Embryonic facial prominence (tissue), 1 donor: ENCODE measurements around the gene GALNT11.
"Not testable (repeated sequence)": the region's sequence is repeated elsewhere in the genome, so short reads cannot be mapped to it uniquely, and the experiment has no call there.

Experiments
- DNase-seq: peaks from one replicate; pipeline ENCODE4 v3.0.0-alpha.2; 2016; ENCODE audit errors: extremely low spot score

GALNT11 gene

DNA sequence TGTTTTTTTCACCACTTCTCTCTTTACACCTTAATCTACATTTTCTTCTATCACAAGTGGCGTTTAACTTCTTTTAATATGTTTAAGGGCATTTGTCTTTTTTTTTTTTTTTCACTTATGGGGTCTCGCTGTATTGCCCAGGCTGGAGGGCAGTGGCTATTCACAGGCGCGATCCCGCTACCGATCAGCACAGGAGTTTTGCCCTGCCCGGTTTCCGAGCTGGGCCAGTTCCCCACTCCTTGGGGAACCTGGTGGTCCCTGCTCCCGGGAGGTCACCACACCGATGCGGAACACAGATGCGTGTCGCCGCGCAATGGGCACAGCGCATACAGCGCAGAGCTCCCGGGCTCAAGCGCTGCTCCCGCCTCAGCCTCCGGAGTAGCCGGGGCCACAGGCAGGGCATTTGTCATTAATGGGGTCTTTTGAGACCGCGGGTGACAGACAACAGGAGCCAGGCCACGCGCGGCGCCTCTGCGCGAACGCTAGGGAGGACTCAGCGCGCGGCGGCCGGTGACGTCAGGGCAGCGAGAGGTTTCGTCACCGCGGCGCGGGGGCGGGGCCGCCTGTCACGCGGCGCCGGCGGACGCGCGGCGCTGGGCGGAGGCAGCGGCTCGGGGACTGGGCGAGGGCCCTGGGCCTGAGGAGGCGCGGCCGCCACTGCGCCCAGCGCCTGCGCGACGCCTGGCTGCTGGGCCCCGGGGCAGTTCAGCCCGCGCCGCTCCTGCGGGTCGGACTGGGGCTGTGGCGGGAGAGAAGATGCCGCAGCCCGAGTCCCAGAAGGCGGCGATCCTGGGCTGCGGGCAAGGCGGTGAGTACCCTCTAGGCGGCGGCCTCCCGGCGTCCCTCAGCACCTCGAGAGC, at the start of gene GALNT11:
Gene GALNT11, plus strand, starts transcription at position 598 of the 860 bp plus-strand sequence. CDS start 68,554 bp downstream, outside the sequence.
- DNase-seq: peak; percentile 59

DNA sequence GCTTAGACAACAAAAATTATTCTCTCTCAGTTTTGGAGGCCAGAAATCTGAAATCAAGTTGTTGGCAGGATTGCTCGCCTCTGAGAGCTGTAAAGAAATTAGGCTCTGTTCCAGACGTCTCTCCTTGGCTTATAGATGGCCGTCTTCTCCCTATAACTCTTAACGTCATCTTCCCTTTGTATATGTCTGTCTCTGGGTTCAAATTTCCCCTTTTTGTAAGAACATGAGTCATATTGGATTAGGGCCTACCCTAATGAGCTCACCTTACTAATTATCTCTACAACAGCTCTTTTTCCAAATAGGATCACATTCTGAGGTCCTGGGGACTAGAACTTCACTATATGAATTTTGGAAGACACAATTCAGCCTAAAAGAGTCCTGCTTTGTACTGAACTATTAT, 46.9 kb upstream of the GALNT11 start:
- no peak for DNase-seq

- DNase-seq: no peak
Measured at GRCh38 chr7:151981223-151981622, 44.3 kb upstream of the GALNT11 start.

- DNase-seq: no peak
Measured at GRCh38 chr7:151982806-151983205, 42.7 kb upstream of the GALNT11 start.

- no peak for DNase-seq
Measured at GRCh38 chr7:151984612-151985011, 40.9 kb upstream of the GALNT11 start.

DNA sequence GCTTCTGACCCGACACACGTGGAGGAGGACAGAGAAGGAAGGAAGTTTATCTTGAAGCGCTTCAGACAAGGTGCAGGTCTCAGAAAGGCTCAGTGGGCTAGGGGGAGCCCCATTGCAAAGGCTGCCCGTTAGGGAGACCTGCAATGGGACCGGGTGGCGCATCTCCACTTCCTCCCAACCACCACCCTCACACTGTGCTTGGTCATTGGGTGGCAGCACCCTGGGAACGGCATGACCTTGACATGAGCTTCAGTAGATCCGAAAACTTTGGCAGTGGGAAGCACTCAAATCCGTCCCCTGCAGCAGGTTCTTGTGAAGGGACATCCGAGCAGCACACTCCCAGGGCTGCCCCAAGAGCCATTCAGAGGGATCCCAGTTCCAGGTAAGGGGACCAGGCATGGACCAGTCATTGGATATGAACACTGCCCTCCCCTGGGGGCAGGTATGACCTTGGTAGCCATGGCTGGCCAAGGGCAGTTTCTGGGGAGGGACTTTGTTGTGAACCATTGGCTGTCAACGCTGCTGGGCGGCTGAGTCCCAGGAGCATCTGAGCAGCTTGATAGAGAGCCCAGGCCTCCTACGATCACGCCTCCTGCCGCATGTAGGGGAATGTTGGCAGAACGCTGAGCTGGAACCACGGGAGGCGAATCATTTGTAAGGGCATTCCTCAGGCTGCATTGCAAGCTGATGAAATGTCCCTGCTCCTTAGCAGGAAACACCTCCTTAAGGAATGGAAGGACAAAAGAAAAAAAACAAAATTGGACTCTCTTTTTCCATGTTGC, 37.5 kb upstream of the GALNT11 start:
- DNase-seq: no peak

GRCh38 chr7:151992375-151992774, 33.1 kb upstream of the GALNT11 start:
- DNase-seq: no peak

- no peak for DNase-seq
Measured at GRCh38 chr7:151993977-151994676, 31.3 kb upstream of the GALNT11 start.

DNA sequence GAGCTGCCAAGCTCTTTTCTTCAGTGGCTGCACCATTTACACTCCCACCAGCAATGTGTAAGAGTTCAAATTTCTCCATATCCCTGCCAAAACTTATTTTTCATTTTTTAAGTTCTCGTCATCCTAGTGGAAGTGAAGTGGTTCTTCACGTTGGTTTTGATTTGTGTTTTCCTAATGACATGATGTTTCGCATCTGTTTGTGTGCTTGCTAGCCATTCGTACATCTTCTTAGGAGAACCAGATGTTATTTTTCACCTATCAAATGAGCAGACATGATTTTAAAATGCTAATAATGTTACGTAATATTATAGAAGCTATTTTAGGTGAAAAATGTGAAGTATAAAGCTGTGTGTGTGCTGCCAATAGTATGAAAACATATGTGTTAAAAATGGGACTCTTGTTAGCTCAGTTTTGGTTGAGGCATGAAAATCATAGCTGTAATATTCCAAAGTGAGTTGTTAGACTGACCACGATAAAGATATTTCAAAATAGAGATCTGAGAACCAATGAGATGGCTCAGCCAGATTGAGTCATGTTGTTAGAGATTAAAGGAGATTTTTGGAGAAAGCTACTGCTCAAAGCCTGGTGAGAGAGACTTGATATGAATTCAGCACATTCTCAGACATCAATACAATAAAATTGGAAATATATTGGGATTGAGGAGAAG, 25.9 kb upstream of the GALNT11 start:
- DNase-seq: no peak

DNA sequence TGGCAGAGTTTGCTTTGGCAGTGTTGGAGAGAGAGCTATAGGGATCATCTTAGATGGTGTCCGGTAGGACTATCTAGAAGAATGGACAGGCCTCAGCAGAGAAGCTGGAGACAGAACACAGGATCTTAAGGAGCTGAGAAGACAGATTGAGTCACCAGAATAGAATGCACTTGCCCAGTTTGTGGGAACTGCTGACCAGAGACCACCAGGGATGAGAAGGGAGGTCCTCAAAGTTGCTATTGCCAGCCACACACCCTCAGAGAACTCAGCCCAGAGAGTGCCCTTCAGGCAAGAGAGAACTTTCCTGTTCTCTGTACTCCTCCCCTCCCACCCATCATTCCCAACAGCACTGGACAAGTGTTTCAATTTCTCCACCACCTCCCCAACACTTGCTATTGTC, 25.3 kb upstream of the GALNT11 start:
- DNase-seq: no peak

- DNase-seq: no peak
Measured at GRCh38 chr7:152006336-152006735, 19.1 kb upstream of the GALNT11 start.

DNA sequence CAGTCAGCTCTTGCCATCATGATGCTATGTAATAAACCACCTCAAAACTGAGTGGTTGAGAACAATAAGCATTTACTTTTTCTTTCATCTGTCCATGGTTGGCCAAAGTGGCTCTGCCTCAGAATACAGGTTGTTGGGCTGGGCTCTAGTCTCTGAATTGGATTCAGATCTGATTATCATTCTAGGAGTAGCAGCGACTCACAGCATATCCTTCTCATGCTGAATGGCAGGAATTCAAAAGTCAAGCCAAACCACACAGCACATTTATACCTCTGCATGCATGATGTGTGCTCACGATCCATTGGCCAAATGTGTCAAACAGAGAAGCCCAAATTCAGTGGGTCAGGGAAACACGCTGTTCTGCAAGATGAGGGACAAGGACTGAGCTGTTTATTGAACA, 13.6 kb upstream of the GALNT11 start:
- no peak for DNase-seq

GRCh38 chr7:152013230-152013629, 12.2 kb upstream of the GALNT11 start:
- DNase-seq: no peak

DNA sequence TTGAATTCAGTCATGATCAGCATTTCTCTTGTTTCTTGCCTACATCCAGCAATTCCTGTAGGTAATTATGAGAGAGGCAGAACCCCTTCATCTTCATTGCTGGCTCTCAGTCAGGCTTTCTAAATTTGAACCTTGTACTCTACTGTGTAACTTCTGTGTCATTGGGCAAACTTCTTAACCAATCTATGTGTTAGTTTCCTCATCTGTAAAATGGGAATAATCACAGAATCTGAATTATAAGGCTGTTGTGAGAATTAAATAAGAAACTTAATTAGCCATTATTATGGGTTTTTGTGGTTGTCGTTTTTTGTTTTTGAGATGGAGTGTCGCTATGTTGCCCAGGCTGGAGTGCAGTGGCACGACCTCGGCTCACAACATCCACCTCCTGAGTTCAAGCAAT, 11.5 kb upstream of the GALNT11 start:
- no peak for DNase-seq

GRCh38 chr7:152014722-152015121, 10.8 kb upstream of the GALNT11 start:
- DNase-seq: no peak

GRCh38 chr7:152015600-152015999, 9.9 kb upstream of the GALNT11 start:
- no peak for DNase-seq

- DNase-seq: no peak
Measured at GRCh38 chr7:152016947-152017346, 8.5 kb upstream of the GALNT11 start.

- not testable (repeated sequence) for DNase-seq
Measured at GRCh38 chr7:152017683-152018082, 7.8 kb upstream of the GALNT11 start.

- DNase-seq: not testable (repeated sequence)
Measured at GRCh38 chr7:152021740-152022139, 3.7 kb upstream of the GALNT11 start.

GRCh38 chr7:152025937-152026890, 740 bp downstream of the GALNT11 start:
- DNase-seq: peak; percentile 10
